H1 (cell line): Measurements from ENCODE around the gene MYO9A. TPM values are rescaled to one million over a fixed set of nuclear protein-coding genes. Genes with fewer than 3 reads are reported as not detected.

Experiments
- CTCF ChIA-PET: fragments of 300-600 bp; sonication (Branson Sonifier 250); formaldehyde crosslinking; loops from one replicate; lab custom pipeline; 2021; ENCODE audit not compliant: partially characterized antibody; lab: Charles Lee
- POLR2A ChIA-PET: fragments of 300-600 bp; sonication (Branson Sonifier 250); formaldehyde crosslinking; loops from one replicate; lab custom pipeline; 2021; ENCODE audit warnings: inconsistent platforms; ENCODE audit not compliant: partially characterized antibody; lab: Charles Lee
- DNase-seq, 2 experiments: peaks; one replicate each; pipeline versions ENCODE4 v3.0.0 to v3.0.0-alpha.2; 2010 to 2022; ENCODE audit warnings: low spot score in 2 of 2, low read depth in 1 of 2, mixed read lengths in 1 of 2
- FAIRE-seq: peaks from 2 replicates; lab custom pipeline; 2011; peaks lifted over from hg19 to GRCh38; lab: Jason Lieb, UNC
- H2AFZ ChIP-seq: 2 replicates; pipeline ENCODE4 v1.8.1; 2012; ENCODE audit warnings: low read length, inconsistent platforms
- H2AK5ac ChIP-seq: 2 replicates; pipeline ENCODE4 v1.6.1; 2013; ENCODE audit warnings: low read depth, low read length
- H2BK120ac ChIP-seq: replicated peaks from 2 replicates; pipeline ENCODE3; 2013; ENCODE audit warnings: low read depth, low read length, inconsistent platforms
- H2BK12ac ChIP-seq: 2 replicates; pipeline ENCODE4 v1.6.1; 2013; ENCODE audit warnings: low read depth, low read length
- H2BK15ac ChIP-seq: 2 replicates; pipeline ENCODE4 v1.6.1; 2013; ENCODE audit warnings: low read length
- H2BK20ac ChIP-seq: 2 replicates; pipeline ENCODE4 v1.6.1; 2013; ENCODE audit warnings: low read length
- H2BK5ac ChIP-seq: 2 replicates; pipeline ENCODE4 v1.6.1; 2013; ENCODE audit warnings: low read depth, low read length
- H3K14ac ChIP-seq: 2 replicates; pipeline ENCODE4 v1.6.1; 2013; ENCODE audit warnings: inconsistent platforms; ENCODE audit not compliant: insufficient read length
- H3K18ac ChIP-seq: 2 replicates; pipeline ENCODE4 v1.6.1; 2013; ENCODE audit warnings: low read length; ENCODE audit errors: extremely low read depth
- H3K23ac ChIP-seq: 2 replicates; pipeline ENCODE4 v1.6.1; 2013; ENCODE audit warnings: inconsistent platforms; ENCODE audit not compliant: insufficient read length
- H3K23me2 ChIP-seq: 2 replicates; pipeline ENCODE4 v1.6.1; 2013; ENCODE audit warnings: low read depth, low read length
- H3K27ac ChIP-seq: 2 replicates; pipeline ENCODE4 v1.6.1; 2011; ENCODE audit warnings: low read depth, low read length, inconsistent platforms
- H3K27me3 ChIP-seq, 4 experiments: replicated peaks in 1 of 4; 1 replicate in 1 of 4; 2 replicates in 3 of 4; pipeline versions ENCODE4 v1.6.1 to v1.8.1; 2011 to 2013; ENCODE audit warnings: low read length in 3 of 4, mild to moderate bottlenecking in 3 of 4, inconsistent platforms in 2 of 4, mixed read lengths in 2 of 4, moderate library complexity in 1 of 4; ENCODE audit not compliant: control insufficient read depth in 3 of 4, insufficient read depth in 3 of 4; ENCODE audit errors: extremely low read depth in 1 of 4
- H3K36me3 ChIP-seq, 4 experiments: 2 replicates each; pipeline versions ENCODE4 v1.6.1 to v1.8.1; 2011 to 2013; ENCODE audit warnings: mild to moderate bottlenecking in 4 of 4, low read length in 3 of 4, moderate library complexity in 2 of 4, control low read depth in 1 of 4, inconsistent platforms in 1 of 4; ENCODE audit not compliant: insufficient read depth in 4 of 4, control insufficient read depth in 2 of 4
- H3K4ac ChIP-seq: replicated peaks from 2 replicates; pipeline ENCODE3; 2013; ENCODE audit warnings: low read length, low read depth, mixed read lengths, inconsistent platforms; ENCODE audit not compliant: insufficient read length
- H3K4me1 ChIP-seq, 4 experiments: replicated peaks in 1 of 4; 1 replicate in 1 of 4; 2 replicates in 3 of 4; pipeline versions ENCODE4 v1.6.1 to v1.8.1; 2011 to 2013; ENCODE audit warnings: low read length in 3 of 4, inconsistent platforms in 2 of 4, mixed read lengths in 1 of 4; ENCODE audit not compliant: insufficient read depth in 4 of 4, control insufficient read depth in 3 of 4
- H3K4me2 ChIP-seq, 2 experiments: 2 replicates each; pipeline versions ENCODE4 v1.6.1 to v1.8.1; 2011 to 2013; ENCODE audit warnings: low read depth in 2 of 2, low read length in 2 of 2, control low read depth in 1 of 2, inconsistent platforms in 1 of 2, mild to moderate bottlenecking in 1 of 2; ENCODE audit not compliant: insufficient read depth in 1 of 2
- H3K4me3 ChIP-seq, 4 experiments: fragments of 200-600, 300-600 bp in 1 of 4; sonication (generic), shearing (Covaris generic), sonication (Bioruptor Twin) in 1 of 4; 2 replicates each; pipeline versions ENCODE4 v1.5.1 to v1.8.1; 2011 to 2016; ENCODE audit warnings: low read length in 4 of 4, low read depth in 3 of 4, control low read depth in 2 of 4, inconsistent platforms in 2 of 4, mild to moderate bottlenecking in 2 of 4, mixed read lengths in 1 of 4, moderate library complexity in 1 of 4; ENCODE audit not compliant: insufficient read depth in 2 of 4; ENCODE audit errors: extremely low read depth in 1 of 4
- H3K56ac ChIP-seq: replicated peaks from 2 replicates; pipeline ENCODE3; 2013; ENCODE audit warnings: low read depth, mild to moderate bottlenecking, mixed read lengths, low read length, inconsistent platforms; ENCODE audit not compliant: insufficient read length
- H3K79me1 ChIP-seq: 2 replicates; pipeline ENCODE4 v1.6.1; 2013; ENCODE audit warnings: low read depth, low read length, control low read depth
- H3K79me2 ChIP-seq, 2 experiments: 2 replicates each; pipeline versions ENCODE4 v1.6.1 to v1.8.1; 2012 to 2013; ENCODE audit warnings: low read length in 2 of 2, mild to moderate bottlenecking in 2 of 2, inconsistent platforms in 1 of 2; ENCODE audit not compliant: insufficient read depth in 2 of 2, control insufficient read depth in 1 of 2
- H3K9ac ChIP-seq, 4 experiments: replicated peaks in 1 of 4; 1 replicate in 1 of 4; 2 replicates in 3 of 4; pipeline versions ENCODE4 v1.6.1 to v1.8.1; 2011 to 2013; ENCODE audit warnings: low read depth in 3 of 4, low read length in 3 of 4, control low read depth in 2 of 4, mild to moderate bottlenecking in 2 of 4, moderate library complexity in 2 of 4, inconsistent platforms in 1 of 4; ENCODE audit errors: extremely low read depth in 1 of 4
- H3K9me3 ChIP-seq, 2 experiments: 2 replicates each; pipeline versions ENCODE4 v1.6.1 to v1.8.1; 2012 to 2013; ENCODE audit warnings: mild to moderate bottlenecking in 2 of 2, moderate library complexity in 2 of 2, control low read depth in 1 of 2, inconsistent platforms in 1 of 2, low read depth in 1 of 2, low read length in 1 of 2, mixed read lengths in 1 of 2; ENCODE audit not compliant: insufficient read depth in 2 of 2
- H4K20me1 ChIP-seq, 2 experiments: replicated peaks in 1 of 2; 2 replicates each; pipeline versions ENCODE3 to v1.8.1; 2011 to 2013; ENCODE audit warnings: inconsistent platforms in 2 of 2, low read length in 2 of 2, mild to moderate bottlenecking in 1 of 2; ENCODE audit not compliant: insufficient read depth in 2 of 2, control insufficient read depth in 1 of 2
- H4K5ac ChIP-seq: 2 replicates; pipeline ENCODE4 v1.6.1; 2013; ENCODE audit warnings: low read length, low read depth, mixed read lengths, inconsistent platforms; ENCODE audit not compliant: insufficient read length
- H4K8ac ChIP-seq: 2 replicates; pipeline ENCODE4 v1.8.0; 2013; ENCODE audit warnings: mild to moderate bottlenecking, moderate library complexity, low read length, inconsistent platforms; ENCODE audit not compliant: insufficient read depth; ENCODE audit errors: extremely low read depth
- H4K91ac ChIP-seq: replicated peaks from 2 replicates; pipeline ENCODE3; 2013; ENCODE audit warnings: low read length, mixed read lengths, inconsistent platforms; ENCODE audit not compliant: insufficient read length
- CREB1 ChIP-seq: IDR thresholded peaks from 2 replicates; pipeline ENCODE4 v1.6.1; 2012; ENCODE audit warnings: inconsistent platforms
- FOSL1 ChIP-seq: IDR thresholded peaks from 2 replicates; pipeline ENCODE4 v1.6.1; 2011; ENCODE audit warnings: mild to moderate bottlenecking, low read depth, low read length, moderate library complexity; ENCODE audit not compliant: insufficient read depth
- HDAC2 ChIP-seq, 2 experiments: fragments of 300-600 bp in 1 of 2; sonication (generic) in 1 of 2; IDR thresholded peaks; 2 replicates each; pipeline ENCODE4 v1.6.1; 2011 to 2012; ENCODE audit warnings: low read depth in 2 of 2, low read length in 2 of 2, mild to moderate bottlenecking in 2 of 2, moderate library complexity in 2 of 2, borderline replicate concordance in 1 of 2, inconsistent platforms in 1 of 2
- NANOG ChIP-seq: IDR thresholded peaks from 2 replicates; pipeline ENCODE4 v1.6.1; 2011; ENCODE audit warnings: low read length, low read depth, mild to moderate bottlenecking, inconsistent platforms; ENCODE audit not compliant: insufficient read depth, poor library complexity, severe bottlenecking
- polyA plus RNA-seq, 7 experiments: library from polyadenylated mRNA; depleted of rRNA in 3 of 7; stranded (reverse) in 5 of 7; unstranded in 2 of 7; fragments of >200 nt in 5 of 7; fragments of 200-250 nt in 2 of 7; gene quantifications; 1 replicate in 5 of 7; 2 replicates in 1 of 7; 4 replicates in 1 of 7; pipeline versions ENCODE4 v1.2.1 to v1.2.3, GENCODE V29; 2011 to 2013; ENCODE audit warnings: missing spikeins in 2 of 7, mixed read lengths in 2 of 7
- total RNA-seq: library from RNA; stranded (reverse); fragmentation: NEBNext Ultra II Directional; extraction: Animal tissue kit (Norgen Biotek cat#: 25700); gene quantifications from 2 replicates; pipeline ENCODE4 v1.2.1, GENCODE V29; 2021
- TF ChIP-seq, protein P1 (sequence below): IDR thresholded peaks from 2 replicates; pipeline ENCODE4 v1.6.1; 2012; ENCODE audit warnings: low read length, inconsistent platforms

Gene MYO9A
- total and polyA plus RNA-seq, 2 of the 8 experiments (the other 6 are each of a cell fraction or from before 2014, with no cell fraction given): 3.9 to 26.0 TPM

DNA sequence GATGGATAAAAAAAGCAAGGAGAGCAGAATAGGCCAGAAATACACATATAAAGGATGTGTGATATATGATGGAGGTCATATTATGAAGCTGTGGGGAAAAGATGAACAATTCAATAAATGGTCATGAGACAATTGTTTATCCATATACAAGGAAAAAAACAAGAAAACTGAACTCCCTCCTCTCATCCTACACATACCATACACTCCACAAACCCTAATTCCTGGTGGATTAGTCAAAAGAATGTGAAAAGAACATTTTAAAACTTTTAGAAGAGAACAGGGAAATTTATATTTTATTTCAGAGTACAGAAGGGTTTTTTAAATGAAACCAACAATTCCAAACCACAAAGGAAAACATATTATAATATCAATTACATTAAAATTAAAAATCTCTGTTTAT, 342.1 kb downstream of the MYO9A start:
- no peak overlapping the region for H2AK5ac ChIP-seq
- ChIA-PET CTCF (interaction anchor here (0.7 to 1.1 kb wide), 3 partner anchors 8 to 26 kb away, joined by 3 to 5 read pairs (median 3); no protein-coding TSS in a partner anchor), POLR2A (no interaction called here)
- no peak overlapping the region for H3K14ac ChIP-seq
- no peak overlapping the region for H4K8ac ChIP-seq
- H3K4ac ChIP-seq: no peak overlapping the region
- H3K56ac ChIP-seq: no peak overlapping the region
- no peak overlapping the region for H4K91ac ChIP-seq
- H2BK120ac ChIP-seq: no peak overlapping the region
- H3K4me2 ChIP-seq: no peak overlapping the region
- DNase-seq (no peak), FAIRE-seq (no peak)
- no peak overlapping the region for H3K27ac ChIP-seq
- no peaks in the 10 kb centered on the region for H3K27me3 ChIP-seq
- H2BK5ac ChIP-seq: no peak overlapping the region
- no peak overlapping the region for H2AFZ ChIP-seq
- H2BK20ac ChIP-seq: no peak overlapping the region
- H4K5ac ChIP-seq: no peak overlapping the region
- no peaks in the 10 kb centered on the region for H4K20me1 ChIP-seq
- no peaks in the 10 kb centered on the region for H3K79me1 ChIP-seq
- H3K23ac ChIP-seq: no peak overlapping the region
- no peak overlapping the region for H3K18ac ChIP-seq
- H3K9me3 ChIP-seq: no peaks in the 10 kb centered on the region
- no peak overlapping the region for H2BK15ac ChIP-seq
- no peaks in the 10 kb centered on the region for H3K36me3 ChIP-seq
- no peak overlapping the region for H3K9ac ChIP-seq
- H3K4me3 ChIP-seq: no peak overlapping the region
- no peaks in the 10 kb centered on the region for H3K79me2 ChIP-seq
- no peaks in the 10 kb centered on the region; a peak in 2 of 7 replicates for H3K4me1 ChIP-seq
- no peaks in the 10 kb centered on the region for H3K23me2 ChIP-seq
- H2BK12ac ChIP-seq: no peak overlapping the region
- TF ChIP-seq HDAC2 (IDR thresholded peaks at IDR 0.05; ENCODE audit: borderline replicate concordance in 1 of 2, low read depth in 2 of 2, low read length in 2 of 2) (no peak), NANOG (no peak), FOSL1 (no peak), CREB1 (no peak)
- TF ChIP-seq, protein P1, sequence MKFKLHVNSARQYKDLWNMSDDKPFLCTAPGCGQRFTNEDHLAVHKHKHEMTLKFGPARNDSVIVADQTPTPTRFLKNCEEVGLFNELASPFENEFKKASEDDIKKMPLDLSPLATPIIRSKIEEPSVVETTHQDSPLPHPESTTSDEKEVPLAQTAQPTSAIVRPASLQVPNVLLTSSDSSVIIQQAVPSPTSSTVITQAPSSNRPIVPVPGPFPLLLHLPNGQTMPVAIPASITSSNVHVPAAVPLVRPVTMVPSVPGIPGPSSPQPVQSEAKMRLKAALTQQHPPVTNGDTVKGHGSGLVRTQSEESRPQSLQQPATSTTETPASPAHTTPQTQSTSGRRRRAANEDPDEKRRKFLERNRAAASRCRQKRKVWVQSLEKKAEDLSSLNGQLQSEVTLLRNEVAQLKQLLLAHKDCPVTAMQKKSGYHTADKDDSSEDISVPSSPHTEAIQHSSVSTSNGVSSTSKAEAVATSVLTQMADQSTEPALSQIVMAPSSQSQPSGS: no peak
